MCF 10A (cell line): ENCODE data around the gene CRB2. TPM values are rescaled to one million over a fixed set of nuclear protein-coding genes. Genes with fewer than 3 reads are reported as not detected.

Experiments used
- BruUV-seq: library from RNA; stranded (reverse); fragments of 400-500 nt; replicated peaks from 2 replicates; lab custom pipeline; 2021; lab: Mats Ljungman, UMichigan
- CTCF ChIA-PET: fragments of 300-600 bp; sonication (Branson Sonifier 250); formaldehyde crosslinking; extraction: SDS; loops from one replicate; lab custom pipeline; 2021; ENCODE audit warnings: antibody characterized with exemption, inconsistent platforms; lab: Yijun Ruan, JAX
- POLR2A ChIA-PET: fragments of 300-600, 350-650 bp; sonication (Branson Sonifier 250); formaldehyde crosslinking; extraction: SDS; loops from one replicate; lab custom pipeline; 2020; ENCODE audit warnings: antibody characterized with exemption, inconsistent platforms; lab: Yijun Ruan, JAX
- DNase-seq: peaks from one replicate; pipeline ENCODE4 v3.0.0-alpha.2; 2018; ENCODE audit not compliant: unreplicated experiment
- H3K27ac Mint-ChIP-seq: one replicate; pipeline ENCODE4 v1.8.0; 2022; ENCODE audit warnings: mild to moderate bottlenecking, low read depth, mixed read lengths; ENCODE audit not compliant: unreplicated experiment
- H3K27me3 Mint-ChIP-seq: one replicate; pipeline ENCODE4 v1.8.0; 2022; ENCODE audit warnings: mixed read lengths; ENCODE audit not compliant: insufficient read depth, unreplicated experiment
- H3K36me3 Mint-ChIP-seq: one replicate; pipeline ENCODE4 v1.8.0; 2022; ENCODE audit warnings: mild to moderate bottlenecking, moderate library complexity, mixed read lengths; ENCODE audit not compliant: insufficient read depth, unreplicated experiment
- H3K4me1 Mint-ChIP-seq: one replicate; pipeline ENCODE4 v1.8.0; 2022; ENCODE audit warnings: mixed read lengths; ENCODE audit not compliant: insufficient read depth, unreplicated experiment
- H3K4me3 Mint-ChIP-seq: one replicate; pipeline ENCODE4 v1.8.0; 2022; ENCODE audit warnings: mild to moderate bottlenecking, moderate library complexity, mixed read lengths; ENCODE audit not compliant: unreplicated experiment
- H3K9me3 Mint-ChIP-seq: one replicate; pipeline ENCODE4 v1.8.0; 2022; ENCODE audit warnings: mixed read lengths; ENCODE audit not compliant: unreplicated experiment
- CTCF ChIP-seq: fragments of 200-600 bp; IDR thresholded peaks from one replicate; pipeline ENCODE4 v1.8.0; 2022; ENCODE audit warnings: antibody characterized with exemption, mild to moderate bottlenecking; ENCODE audit not compliant: unreplicated experiment
- intact Hi-C: fragments of 100-400 bp; cut with micrococcal nuclease; formaldehyde crosslinking; loops from 2 replicates; pipeline ENCODE4 v1.14.1; 2022
- total RNA-seq: library from RNA; stranded (reverse); gene quantifications from 2 replicates; pipeline ENCODE4 v1.2.3, GENCODE V29; 2022

The CRB2 gene
- total RNA-seq, 1 experiment from 2014 or later = not detected

- peak overlapping the region; percentile 61 for H3K27ac Mint-ChIP-seq
- H3K4me1 Mint-ChIP-seq = no peaks in the 10 kb centered on the region
- no peaks in the 10 kb centered on the region for H3K36me3 Mint-ChIP-seq
- POLR2A ChIA-PET = no interaction called here
- TF ChIP-seq CTCF = no peak
- H3K27me3 Mint-ChIP-seq = no peaks in the 10 kb centered on the region
- intact Hi-C loops = no loop called here
- CTCF ChIA-PET = interaction anchor here (0.7 to 1.2 kb wide), 4 partner anchors 22 to 38 kb away, joined by 4 to 7 read pairs (median 6); no protein-coding TSS in a partner anchor
- H3K4me3 Mint-ChIP-seq = no peak overlapping the region
- no TSS peak for BruUV-seq
- no peaks in the 10 kb centered on the region for H3K9me3 Mint-ChIP-seq
- no peak for DNase-seq
Observed at GRCh38 chr9:123387686-123388085, 31.7 kb downstream of the CRB2 start.

DNA sequence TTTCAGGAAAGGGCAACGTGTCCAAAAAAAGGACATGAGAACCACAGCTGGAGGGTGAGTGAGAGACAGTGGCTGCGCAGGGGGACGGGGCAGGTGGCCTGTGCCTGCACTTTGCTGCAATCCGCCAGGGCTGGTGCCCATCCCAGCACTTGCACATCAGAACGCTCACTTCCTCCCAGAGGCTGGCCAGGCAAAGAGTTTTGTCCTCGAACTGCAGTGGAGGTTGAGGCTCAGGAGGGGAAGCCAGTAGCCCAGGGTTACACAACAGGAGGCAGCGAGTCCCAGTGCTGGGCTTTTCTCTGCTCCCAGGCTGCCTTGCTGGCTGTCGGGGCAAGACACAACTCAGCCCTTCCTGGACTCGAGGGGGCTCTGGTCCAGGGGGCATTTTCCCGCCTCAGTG, 33.1 kb downstream of the CRB2 start:
- CTCF ChIA-PET = interaction anchor here (1.2 kb wide), 1 partner anchor 35 kb away, joined by 6 read pairs; no protein-coding TSS in a partner anchor
- H3K9me3 Mint-ChIP-seq = no peaks in the 10 kb centered on the region
- BruUV-seq = no TSS peak
- no peak overlapping the region for H3K27ac Mint-ChIP-seq
- H3K36me3 Mint-ChIP-seq = no peaks in the 10 kb centered on the region
- no peaks in the 10 kb centered on the region for H3K4me1 Mint-ChIP-seq
- H3K27me3 Mint-ChIP-seq = no peaks in the 10 kb centered on the region
- POLR2A ChIA-PET = no interaction called here
- no peak for DNase-seq
- no peak for TF ChIP-seq CTCF
- no peak overlapping the region for H3K4me3 Mint-ChIP-seq
- intact Hi-C loops = no loop called here

DNA sequence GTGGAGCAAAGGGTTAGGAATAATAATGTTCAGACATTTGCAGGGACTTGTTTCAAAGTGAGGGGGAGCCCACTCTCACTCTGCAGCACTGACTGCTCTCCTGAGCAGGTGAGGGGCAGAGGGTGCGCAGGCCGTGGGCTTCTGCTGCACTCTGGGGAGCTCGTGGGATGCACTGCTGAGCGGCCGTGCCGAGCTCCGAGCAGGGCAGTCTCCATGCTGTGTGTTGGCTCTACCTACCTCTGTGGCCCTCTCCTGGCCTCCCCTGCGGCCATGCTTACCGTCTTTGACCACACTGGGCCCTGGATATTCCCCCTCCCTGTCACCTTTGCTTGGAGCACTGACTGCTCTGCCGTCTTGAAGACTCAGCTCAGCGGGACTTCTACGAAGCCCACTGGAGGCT, 33.7 kb downstream of the CRB2 start:
- BruUV-seq = no TSS peak
- H3K4me3 Mint-ChIP-seq = no peak overlapping the region

More for the DNA sequence above, 33.7 kb downstream of the CRB2 start:
- Mint-ChIP-seq H3K27me3 (no peaks in the 10 kb centered on the region), H3K27ac (no peak overlapping the region), H3K4me1 (no peaks in the 10 kb centered on the region), H3K9me3 (no peaks in the 10 kb centered on the region), H3K36me3 (no peaks in the 10 kb centered on the region)
- no peak for TF ChIP-seq CTCF
- intact Hi-C loops = no loop called here
- CTCF ChIA-PET = no interaction called here
- DNase-seq = no peak
- POLR2A ChIA-PET = no interaction called here
